AG04449 (cell line): Measurements from ENCODE around the gene BRCA1.

Source experiments
- CTCF ChIA-PET: fragments of 350-600 bp; formaldehyde crosslinking; extraction: SDS; loops from one replicate; lab custom pipeline; 2021; ENCODE audit warnings: antibody characterized with exemption; lab: Yijun Ruan, JAX
- POLR2A ChIA-PET: fragments of 400-600, 350-600 bp; formaldehyde crosslinking; extraction: SDS; loops from one replicate; lab custom pipeline; 2020; ENCODE audit warnings: antibody characterized with exemption, inconsistent platforms; lab: Yijun Ruan, JAX
- DNase-seq: peaks from one replicate; pipeline ENCODE4 v3.0.0-alpha.2; 2010; ENCODE audit warnings: low read depth, low spot score
- H3K4me3 ChIP-seq: 2 replicates; pipeline ENCODE4 v1.5.1; 2011; ENCODE audit warnings: low read depth, mild to moderate bottlenecking, control low read depth, low read length
- CTCF ChIP-seq: IDR thresholded peaks from one replicate; pipeline ENCODE4 v1.5.1; 2011; ENCODE audit warnings: mild to moderate bottlenecking, moderate library complexity, low read length, control low read depth, inconsistent platforms; ENCODE audit not compliant: insufficient read depth; ENCODE audit errors: missing control alignments

BRCA1 gene

GRCh38 chr17:43026595-43026994 is 98.6 kb downstream of the BRCA1 start:
- H3K4me3 ChIP-seq = no peak overlapping the region
- ChIA-PET POLR2A (no interaction called here), CTCF (interaction anchor here (1.0 kb wide), 1 partner anchor 9 kb away, joined by 3 read pairs; no protein-coding TSS in a partner anchor)
- DNase-seq = no peak
- TF ChIP-seq CTCF = no peak

- TF ChIP-seq CTCF = no peak
- no peak for DNase-seq
- H3K4me3 ChIP-seq = no peak overlapping the region; the same call in 1 of the 2 replicates
- CTCF ChIA-PET = interaction anchor here (1.0 kb wide), 1 partner anchor 10 kb away, joined by 3 read pairs; no protein-coding TSS in a partner anchor
- POLR2A ChIA-PET = interaction anchor here (0.8 kb wide), 1 partner anchor 17 kb away, joined by 3 read pairs; no protein-coding TSS in a partner anchor
Measured at GRCh38 chr17:43025766-43026537, 99.2 kb downstream of the BRCA1 start.

GRCh38 chr17:43025290-43025657 is 99.9 kb downstream of the BRCA1 start:
- peak overlapping the region; percentile 49 for H3K4me3 ChIP-seq
- ChIA-PET CTCF (interaction anchor here (1.4 to 2.2 kb wide), 5 partner anchors 13 to 154 kb away, joined by 3 to 16 read pairs (median 5); partner anchors contain the start of gene NBR1), POLR2A (interaction anchor here (0.8 kb wide), 1 partner anchor 18 kb away, joined by 3 read pairs; no protein-coding TSS in a partner anchor)
- no peak for DNase-seq
- TF ChIP-seq CTCF = no peak

- CTCF ChIA-PET = interaction anchor here (0.6 to 2.2 kb wide), 33 partner anchors 10 to 315 kb away, joined by 3 to 17 read pairs (median 5); partner anchors contain the start of genes BRCA1 and NBR1
- peak within 1 kb of the TSS; percentile 66 for H3K4me3 ChIP-seq
- peak; percentile 84 for TF ChIP-seq CTCF
- POLR2A ChIA-PET = interaction anchor here (0.6 to 1.9 kb wide), 8 partner anchors 18 to 291 kb away, joined by 3 to 14 read pairs (median 4); partner anchors contain the start of genes IFI35, NBR1, RPL27 and TMEM106A
- peak; percentile 56 for DNase-seq
Measured at GRCh38 chr17:43024407-43025289, 100.5 kb downstream of the BRCA1 start, which contains the start of gene RND2. RND2 (plus strand) TSS chr17:43025231; CDS start chr17:43025348, 117 bp downstream.

GRCh38 chr17:43021741-43022512 is 103.2 kb downstream of the BRCA1 start, which contains the start of gene VAT1:
VAT1 (minus strand) TSS chr17:43022385; CDS start chr17:43022322, 63 bp downstream.
- TF ChIP-seq CTCF = no peak
- no peak for DNase-seq
- peak within 1 kb of the TSS; percentile 98 for H3K4me3 ChIP-seq
- ChIA-PET POLR2A (interaction anchor here (0.6 to 2.0 kb wide), 4 partner anchors 24 to 1087 kb away, joined by 3 to 13 read pairs (median 7); partner anchors contain the start of gene RPL27), CTCF (interaction anchor here (1.5 to 2.2 kb wide), 2 partner anchors 24 to 149 kb away, joined by 3 to 6 read pairs; partner anchors contain the start of genes NBR1 and RPL27)
